SU-DHL-6 (cell line): ENCODE measurements around the gene LDAH.

ENCODE experiments used
- H2AFZ ChIP-seq: fragments of 200-600 bp; sonication (generic); 2 replicates; pipeline ENCODE4 v1.6.1; 2014; ENCODE audit warnings: low read depth, mild to moderate bottlenecking, moderate library complexity, mixed read lengths, antibody characterized with exemption, low read length; ENCODE audit not compliant: severe bottlenecking
- H3F3A ChIP-seq: fragments of 200-600 bp; shearing (Covaris generic); 2 replicates; pipeline ENCODE4 v1.6.0; 2016; ENCODE audit warnings: antibody characterized with exemption, mild to moderate bottlenecking; ENCODE audit not compliant: insufficient read depth
- H3K27ac ChIP-seq: fragments of 200-600 bp; sonication (generic); 2 replicates; pipeline ENCODE4 v1.5.1; 2016; ENCODE audit warnings: low read depth, mild to moderate bottlenecking, low read length, moderate library complexity, mixed read lengths
- H3K27me3 ChIP-seq: fragments of 200-600 bp; sonication (generic), shearing (Covaris generic); 2 replicates; pipeline ENCODE4 v1.6.0; 2014; ENCODE audit warnings: mild to moderate bottlenecking, low read length
- H3K36me3 ChIP-seq: fragments of 200-600 bp; sonication (generic); 2 replicates; pipeline ENCODE4 v1.6.1; 2014; ENCODE audit warnings: mild to moderate bottlenecking, low read length, mixed read lengths
- H3K4me2 ChIP-seq: fragments of 300-600, 200-600 bp; shearing (Covaris generic), sonication (generic); 2 replicates; pipeline ENCODE4 v1.6.0; 2014; ENCODE audit warnings: low read length, low read depth, mild to moderate bottlenecking; ENCODE audit not compliant: poor library complexity, severe bottlenecking
- H3K4me3 ChIP-seq: fragments of 200-600 bp; sonication (generic); 2 replicates; pipeline ENCODE4 v1.5.1; 2014; ENCODE audit warnings: antibody characterized with exemption, low read length, mild to moderate bottlenecking, mixed read lengths; ENCODE audit not compliant: insufficient read depth, poor library complexity, severe bottlenecking
- H3K79me2 ChIP-seq: fragments of 200-600 bp; sonication (generic); 2 replicates; pipeline ENCODE4 v1.6.1; 2014; ENCODE audit warnings: mild to moderate bottlenecking, low read length, moderate library complexity; ENCODE audit not compliant: insufficient read depth
- H3K9ac ChIP-seq: fragments of 200-600 bp; sonication (generic); 2 replicates; pipeline ENCODE4 v1.7.0; 2014; ENCODE audit warnings: mild to moderate bottlenecking, low read length
- H3K9me2 ChIP-seq: fragments of 200-600 bp; sonication (generic); replicated peaks from 2 replicates; pipeline ENCODE4 v1.6.1; 2014; ENCODE audit warnings: low read length; ENCODE audit not compliant: insufficient read depth
- H3K9me3 ChIP-seq: fragments of 200-600 bp; sonication (generic); 2 replicates; pipeline ENCODE4 v1.6.1; 2014; ENCODE audit warnings: low read length, mixed read lengths; ENCODE audit not compliant: insufficient read depth
- H4K20me1 ChIP-seq: fragments of 200-600 bp; sonication (generic); 2 replicates; pipeline ENCODE4 v1.6.1; 2014; ENCODE audit warnings: low read depth, mild to moderate bottlenecking, antibody characterized with exemption, low read length, moderate library complexity, mixed read lengths
- CTCF ChIP-seq: fragments of 200-600 bp; sonication (generic); IDR thresholded peaks from one replicate; pipeline ENCODE4 v1.5.1; 2017; ENCODE audit warnings: antibody characterized with exemption, mild to moderate bottlenecking, low read length, moderate library complexity; ENCODE audit not compliant: insufficient read depth, poor library complexity, severe bottlenecking
- EZH2phosphoT487 ChIP-seq: fragments of 200-600 bp; sonication (generic), shearing (Covaris generic); conservative IDR thresholded peaks from 2 replicates; pipeline ENCODE4 v1.6.1; 2018; ENCODE audit warnings: mild to moderate bottlenecking, antibody characterized with exemption, low read length, moderate library complexity, mixed read lengths

LDAH gene

GRCh38 chr2:20706217-20706616 lies 116.7 kb downstream of the LDAH start:
- Histone ChIP-seq H4K20me1 (no peaks in the 10 kb centered on the region), H3K79me2 (no peaks in the 10 kb centered on the region; the same call in 1 of the 2 replicates), H3K27me3 (no peaks in the 10 kb centered on the region), H3K4me2 (no peak overlapping the region), H3K27ac (no peak overlapping the region), H3K4me3 (no peak overlapping the region), H3K9ac (no peak overlapping the region), H3F3A (no peaks in the 10 kb centered on the region), H3K9me3 (no peaks in the 10 kb centered on the region), H3K36me3 (peaks cover 7% of the 10 kb centered on the region; the same call in 1 of the 2 replicates), H3K9me2 (no peaks in the 10 kb centered on the region), H2AFZ (no peak overlapping the region)
- no peak for TF ChIP-seq EZH2phosphoT487
- no peak for TF ChIP-seq CTCF

- H3K9ac ChIP-seq, result no peak overlapping the region
- H3K4me3 ChIP-seq, result no peak overlapping the region
- H3K4me2 ChIP-seq, result no peak overlapping the region
- H2AFZ ChIP-seq, result no peak overlapping the region
- no peaks in the 10 kb centered on the region; the same call in 1 of the 2 replicates for H3K79me2 ChIP-seq
- peaks cover 5% of the 10 kb centered on the region; the same call in 1 of the 2 replicates for H3K36me3 ChIP-seq
- no peaks in the 10 kb centered on the region for H3K9me2 ChIP-seq
- H4K20me1 ChIP-seq, result no peaks in the 10 kb centered on the region
- no peaks in the 10 kb centered on the region for H3K9me3 ChIP-seq
- no peak overlapping the region for H3K27ac ChIP-seq
- TF ChIP-seq EZH2phosphoT487 (no peak), CTCF (no peak)
- no peaks in the 10 kb centered on the region for H3F3A ChIP-seq
- H3K27me3 ChIP-seq, result no peaks in the 10 kb centered on the region
Measured at GRCh38 chr2:20704886-20705285, 118.0 kb downstream of the LDAH start.

GRCh38 chr2:20702563-20702962 lies 120.3 kb downstream of the LDAH start:
- H3K9me3 ChIP-seq, result no peaks in the 10 kb centered on the region
- no peak overlapping the region for H3K9ac ChIP-seq
- H3K36me3 ChIP-seq, result peaks cover 4% of the 10 kb centered on the region; the same call in 1 of the 2 replicates
- H3K79me2 ChIP-seq, result no peaks in the 10 kb centered on the region
- H3K27ac ChIP-seq, result no peak overlapping the region
- no peak overlapping the region for H3K4me3 ChIP-seq
- no peaks in the 10 kb centered on the region for H3K9me2 ChIP-seq
- H3K4me2 ChIP-seq, result no peak overlapping the region
- TF ChIP-seq EZH2phosphoT487 (no peak), CTCF (no peak)
- H4K20me1 ChIP-seq, result no peaks in the 10 kb centered on the region
- H2AFZ ChIP-seq, result no peak overlapping the region
- H3F3A ChIP-seq, result no peaks in the 10 kb centered on the region
- no peaks in the 10 kb centered on the region for H3K27me3 ChIP-seq
